ENCODE measurements around the gene CMC2. TPM values are rescaled to one million over a fixed set of nuclear protein-coding genes. Genes with fewer than 3 reads are reported as not detected.

Gene CMC2
- total RNA-seq, 1 experiment from 2014 or later = 38.9 TPM

DNA sequence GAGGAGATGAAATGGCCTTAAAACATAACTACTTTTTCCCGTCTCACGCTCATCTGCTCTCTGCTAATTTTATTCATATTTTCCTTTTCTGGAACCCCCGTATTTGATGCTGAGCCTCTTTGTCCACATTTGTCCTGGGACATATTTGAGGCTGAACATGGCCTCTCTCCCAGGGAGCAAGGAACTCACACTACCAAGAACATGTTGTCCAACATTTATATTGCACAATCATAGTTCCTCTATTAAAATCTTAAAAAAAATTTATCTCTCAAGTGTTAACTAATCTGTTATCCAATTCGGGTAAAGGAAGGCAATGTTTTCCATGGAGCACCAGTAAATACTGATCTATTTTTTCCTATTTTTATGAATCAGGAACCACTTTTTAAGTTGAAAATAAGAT is 60.2 kb downstream of the CMC2 start:
- H3K9me2 ChIP-seq (replicated peaks; ENCODE audit: insufficient read depth, low read length) = no peaks in the 10 kb centered on the region
- no peak overlapping the region for H3K4me2 ChIP-seq (ENCODE audit: low read depth, low read length, poor library complexity, severe bottlenecking)
- no peaks in the 10 kb centered on the region for H4K20me1 ChIP-seq (ENCODE audit: insufficient read depth, low read depth, low read length)
- H3K4me1 ChIP-seq (ENCODE audit: low read length) = no peaks in the 10 kb centered on the region
- no peaks in the 10 kb centered on the region for H3K9me3 ChIP-seq (ENCODE audit: low read length)
- no peak overlapping the region for H3K4me3 ChIP-seq (ENCODE audit: low read length)
- no peaks in the 10 kb centered on the region for H3K79me2 ChIP-seq (ENCODE audit: low read length)
- H3K27ac ChIP-seq (ENCODE audit: low read length) = no peak overlapping the region
- no peaks in the 10 kb centered on the region for H3K36me3 ChIP-seq (ENCODE audit: insufficient read depth, low read length)
- DNase-seq = no peak
- H3K9ac ChIP-seq (ENCODE audit: low read length) = no peak overlapping the region
- no peaks in the 10 kb centered on the region for H3K27me3 ChIP-seq (ENCODE audit: low read length)
- no peak overlapping the region for H2AFZ ChIP-seq (ENCODE audit: low read length)

DNA sequence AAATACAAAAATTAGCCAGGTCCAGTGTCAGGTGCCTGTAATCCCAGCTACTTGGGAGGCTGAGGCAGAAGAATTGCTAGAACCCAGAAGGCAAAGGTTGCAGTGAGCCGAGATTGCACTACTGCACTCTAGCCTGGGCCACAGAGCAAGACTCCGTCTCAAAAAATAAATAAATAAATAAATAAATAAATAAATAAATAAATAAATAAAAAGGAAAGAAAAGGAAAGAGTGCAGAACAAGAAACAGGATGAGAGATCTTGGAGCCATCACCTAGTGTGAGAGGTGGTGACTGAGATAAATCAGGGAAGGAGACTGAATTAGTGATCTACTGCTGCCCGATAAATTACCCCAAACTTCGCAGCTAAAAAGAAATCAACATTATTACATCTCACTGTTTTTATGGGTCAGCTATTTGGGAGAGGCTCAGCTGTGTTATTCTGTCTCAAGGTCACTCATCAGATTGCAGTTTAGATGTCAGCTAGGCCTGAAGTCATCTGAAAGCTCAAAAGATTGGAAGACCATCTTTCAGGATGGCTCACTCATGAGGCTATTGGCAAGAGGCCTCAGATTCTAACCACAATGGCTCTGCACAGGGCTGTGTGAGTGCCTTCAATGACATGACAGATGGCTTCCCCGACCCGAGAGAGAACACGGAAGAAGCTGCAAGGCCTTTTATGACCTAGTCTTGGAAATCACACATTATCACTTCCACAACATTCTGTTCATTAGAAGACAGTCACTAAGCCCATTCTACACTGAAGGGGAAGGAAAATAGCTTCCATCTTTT is 66.4 kb downstream of the CMC2 start:
- no peaks in the 10 kb centered on the region for H3K27me3 ChIP-seq (ENCODE audit: low read length)
- no peaks in the 10 kb centered on the region for H3K79me2 ChIP-seq (ENCODE audit: low read length)
- no peaks in the 10 kb centered on the region for H3K36me3 ChIP-seq (ENCODE audit: insufficient read depth, low read length)
- no peak overlapping the region for H2AFZ ChIP-seq (ENCODE audit: low read length)
- H3K27ac ChIP-seq (ENCODE audit: low read length) = no peak overlapping the region
- no peaks in the 10 kb centered on the region for H3K9me3 ChIP-seq (ENCODE audit: low read length)
- no peak overlapping the region for H3K4me3 ChIP-seq (ENCODE audit: low read length)
- H3K9ac ChIP-seq (ENCODE audit: low read length) = no peak overlapping the region
- DNase-seq = no peak
- H3K4me1 ChIP-seq (ENCODE audit: low read length) = peaks cover 9% of the 10 kb centered on the region
- H4K20me1 ChIP-seq (ENCODE audit: insufficient read depth, low read depth, low read length) = no peaks in the 10 kb centered on the region
- no peak overlapping the region for H3K4me2 ChIP-seq (ENCODE audit: low read depth, low read length, poor library complexity, severe bottlenecking)
- no peaks in the 10 kb centered on the region for H3K9me2 ChIP-seq (replicated peaks; ENCODE audit: insufficient read depth, low read length)

DNA sequence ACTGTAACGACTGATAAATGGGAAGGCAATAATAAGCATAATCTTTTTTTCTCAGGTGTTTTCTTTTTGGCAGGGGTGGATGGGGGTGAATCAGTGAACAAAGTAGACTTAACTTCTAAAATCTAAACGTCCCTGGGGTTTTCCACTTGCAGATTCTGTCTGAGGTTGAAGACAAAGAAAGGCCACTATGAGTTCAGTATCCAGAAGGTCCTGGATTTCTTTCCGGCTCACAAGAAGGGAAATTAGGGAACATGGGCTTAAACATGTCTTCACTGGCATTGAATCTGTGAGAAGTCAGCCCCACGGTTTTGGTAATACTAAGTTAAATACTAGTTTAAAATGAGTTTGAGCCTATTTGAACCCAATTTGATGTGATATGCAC is 67.8 kb downstream of the CMC2 start:
- Histone ChIP-seq H3K9me3 (ENCODE audit: low read length) (no peaks in the 10 kb centered on the region), H3K9ac (ENCODE audit: low read length) (no peak overlapping the region), H3K4me2 (ENCODE audit: low read depth, low read length, poor library complexity, severe bottlenecking) (no peak overlapping the region), H3K79me2 (ENCODE audit: low read length) (no peaks in the 10 kb centered on the region), H3K27ac (ENCODE audit: low read length) (no peak overlapping the region), H3K36me3 (ENCODE audit: insufficient read depth, low read length) (no peaks in the 10 kb centered on the region), H3K4me3 (ENCODE audit: low read length) (no peak overlapping the region), H4K20me1 (ENCODE audit: insufficient read depth, low read depth, low read length) (no peaks in the 10 kb centered on the region), H3K4me1 (ENCODE audit: low read length) (peaks cover 9% of the 10 kb centered on the region), H3K27me3 (ENCODE audit: low read length) (no peaks in the 10 kb centered on the region), H2AFZ (ENCODE audit: low read length) (no peak overlapping the region), H3K9me2 (replicated peaks; ENCODE audit: insufficient read depth, low read length) (no peaks in the 10 kb centered on the region)
- no peak for DNase-seq

DNA sequence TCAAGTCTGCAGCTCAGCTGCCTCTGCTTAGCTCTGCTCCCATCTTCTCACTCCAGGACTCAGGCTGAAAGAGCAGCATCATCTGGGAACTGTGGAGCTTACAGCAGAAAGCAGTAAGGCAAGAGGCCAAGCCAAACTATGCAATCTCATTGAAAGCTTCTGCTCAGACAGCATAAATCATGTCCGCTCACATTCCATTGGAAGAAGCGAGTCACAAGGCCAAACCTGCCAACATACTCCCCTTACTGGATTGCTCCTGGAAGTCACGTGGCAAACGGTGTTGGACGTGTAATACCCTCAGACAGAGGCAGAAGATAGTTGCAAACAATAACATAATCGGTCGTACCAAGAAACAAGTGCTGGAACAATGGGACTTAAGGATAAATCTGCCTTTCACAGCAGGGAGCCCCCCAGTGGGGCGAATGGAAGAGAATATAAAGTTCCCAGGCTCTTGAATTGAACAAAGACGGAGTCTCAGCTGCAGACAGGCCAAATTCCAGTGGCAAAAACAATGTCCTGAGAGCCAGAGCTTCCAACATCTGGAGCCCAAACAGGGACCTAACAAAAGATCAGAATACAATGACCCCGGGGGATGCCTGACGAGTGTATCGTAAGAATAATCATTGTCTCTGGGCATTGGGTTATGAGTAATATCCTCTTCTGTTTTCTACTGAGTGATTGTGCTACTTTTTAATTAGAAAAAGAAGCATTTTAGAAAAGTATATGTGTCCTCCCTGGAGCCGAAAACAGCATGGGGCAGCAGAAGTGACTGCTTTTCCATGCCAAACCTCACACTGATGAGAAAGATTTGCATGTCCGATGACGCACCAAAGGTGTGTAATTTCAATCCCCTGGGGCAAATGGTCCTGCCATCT is 68.4 kb downstream of the CMC2 start:
- DNase-seq = peak; percentile 50
- Histone ChIP-seq H3K4me3 (ENCODE audit: low read length) (no peak overlapping the region), H3K4me1 (ENCODE audit: low read length) (peaks cover 9% of the 10 kb centered on the region), H3K9me3 (ENCODE audit: low read length) (no peaks in the 10 kb centered on the region), H3K79me2 (ENCODE audit: low read length) (no peaks in the 10 kb centered on the region), H3K4me2 (ENCODE audit: low read depth, low read length, poor library complexity, severe bottlenecking) (no peak overlapping the region), H3K9me2 (replicated peaks; ENCODE audit: insufficient read depth, low read length) (no peaks in the 10 kb centered on the region), H3K27ac (ENCODE audit: low read length) (no peak overlapping the region), H3K36me3 (ENCODE audit: insufficient read depth, low read length) (no peaks in the 10 kb centered on the region), H2AFZ (ENCODE audit: low read length) (no peak overlapping the region), H3K9ac (ENCODE audit: low read length) (no peak overlapping the region), H3K27me3 (ENCODE audit: low read length) (no peaks in the 10 kb centered on the region), H4K20me1 (ENCODE audit: insufficient read depth, low read depth, low read length) (no peaks in the 10 kb centered on the region)

DNA sequence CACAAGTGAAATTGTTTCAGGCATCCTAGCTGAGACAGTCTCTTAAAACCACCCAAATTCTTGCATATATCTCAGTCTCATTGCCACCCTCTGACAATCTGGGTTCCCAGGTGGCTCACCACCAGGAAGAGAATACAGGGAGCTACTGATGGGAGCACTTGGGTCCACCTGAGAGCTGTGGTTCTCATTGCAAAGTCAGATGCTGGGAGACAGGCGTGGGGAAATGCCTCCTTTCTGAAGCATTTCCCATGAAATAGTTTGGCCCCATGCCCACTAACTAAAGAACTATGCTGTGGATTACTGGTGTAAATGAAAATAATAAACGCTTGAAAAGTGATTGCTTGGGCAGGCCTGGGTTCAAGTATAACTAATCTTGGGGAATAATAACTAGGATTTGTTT is 70.3 kb downstream of the CMC2 start:
- no peak overlapping the region for H2AFZ ChIP-seq (ENCODE audit: low read length)
- no peaks in the 10 kb centered on the region for H3K9me2 ChIP-seq (replicated peaks; ENCODE audit: insufficient read depth, low read length)
- no peak overlapping the region for H3K4me3 ChIP-seq (ENCODE audit: low read length)
- H3K79me2 ChIP-seq (ENCODE audit: low read length) = no peaks in the 10 kb centered on the region
- no peak overlapping the region for H3K4me2 ChIP-seq (ENCODE audit: low read depth, low read length, poor library complexity, severe bottlenecking)
- no peaks in the 10 kb centered on the region for H3K36me3 ChIP-seq (ENCODE audit: insufficient read depth, low read length)
- no peaks in the 10 kb centered on the region for H3K9me3 ChIP-seq (ENCODE audit: low read length)
- no peak for DNase-seq
- H3K4me1 ChIP-seq (ENCODE audit: low read length) = peaks cover 9% of the 10 kb centered on the region
- H3K27me3 ChIP-seq (ENCODE audit: low read length) = no peaks in the 10 kb centered on the region
- H3K27ac ChIP-seq (ENCODE audit: low read length) = no peak overlapping the region
- no peaks in the 10 kb centered on the region for H4K20me1 ChIP-seq (ENCODE audit: insufficient read depth, low read depth, low read length)
- no peak overlapping the region for H3K9ac ChIP-seq (ENCODE audit: low read length)

DNA sequence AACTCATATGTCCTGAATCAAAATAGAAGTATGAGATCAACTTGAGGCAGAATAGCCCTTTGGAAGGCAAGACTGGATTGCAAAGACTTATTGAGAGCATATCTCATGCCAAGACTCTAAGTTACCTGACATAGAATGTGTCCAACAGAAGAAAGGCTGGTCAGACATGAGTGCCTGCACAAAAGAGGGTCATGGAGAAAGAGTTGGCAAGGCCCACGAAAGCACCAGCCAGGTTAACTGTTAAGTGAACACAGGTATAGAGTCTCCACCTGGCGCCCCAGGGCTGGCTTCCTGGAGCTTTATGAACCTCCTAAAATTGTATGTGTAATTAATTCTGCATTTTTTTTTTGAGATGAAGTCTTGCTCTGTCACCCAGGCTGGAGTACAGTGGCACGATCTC is 71.0 kb downstream of the CMC2 start:
- Histone ChIP-seq H3K9me3 (ENCODE audit: low read length) (no peaks in the 10 kb centered on the region), H3K27me3 (ENCODE audit: low read length) (no peaks in the 10 kb centered on the region), H3K9ac (ENCODE audit: low read length) (no peak overlapping the region), H3K9me2 (replicated peaks; ENCODE audit: insufficient read depth, low read length) (no peaks in the 10 kb centered on the region), H3K4me1 (ENCODE audit: low read length) (peaks cover 9% of the 10 kb centered on the region), H2AFZ (ENCODE audit: low read length) (no peak overlapping the region), H3K79me2 (ENCODE audit: low read length) (no peaks in the 10 kb centered on the region), H3K27ac (ENCODE audit: low read length) (no peak overlapping the region), H4K20me1 (ENCODE audit: insufficient read depth, low read depth, low read length) (no peaks in the 10 kb centered on the region), H3K4me2 (ENCODE audit: low read depth, low read length, poor library complexity, severe bottlenecking) (no peak overlapping the region), H3K36me3 (ENCODE audit: insufficient read depth, low read length) (no peaks in the 10 kb centered on the region), H3K4me3 (ENCODE audit: low read length) (no peak overlapping the region)
- DNase-seq = no peak

DNA sequence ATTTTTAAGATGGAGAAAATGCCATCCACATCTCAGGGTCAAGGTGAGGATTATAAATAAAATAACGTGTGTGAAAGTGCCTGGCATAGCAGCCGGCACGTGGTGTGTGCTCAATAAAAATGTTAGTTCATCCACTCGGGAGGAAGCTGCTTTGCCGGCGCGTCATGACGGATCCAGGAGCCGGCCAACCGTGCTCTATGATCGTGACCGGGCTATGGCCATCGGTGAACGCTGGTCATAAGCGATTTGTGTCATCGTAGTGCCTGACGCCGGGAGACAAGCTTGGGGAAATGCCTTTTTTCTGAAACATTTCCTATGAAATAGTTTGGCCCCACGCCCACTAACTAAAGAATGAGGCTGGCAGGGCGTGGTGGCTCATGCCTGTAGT is 74.0 kb downstream of the CMC2 start:
- Histone ChIP-seq H4K20me1 (ENCODE audit: insufficient read depth, low read depth, low read length) (no peaks in the 10 kb centered on the region), H3K4me1 (ENCODE audit: low read length) (no peaks in the 10 kb centered on the region), H3K4me3 (ENCODE audit: low read length) (no peak overlapping the region), H3K36me3 (ENCODE audit: insufficient read depth, low read length) (no peaks in the 10 kb centered on the region), H2AFZ (ENCODE audit: low read length) (no peak overlapping the region), H3K27ac (ENCODE audit: low read length) (no peak overlapping the region), H3K9ac (ENCODE audit: low read length) (no peak overlapping the region), H3K27me3 (ENCODE audit: low read length) (no peaks in the 10 kb centered on the region), H3K9me2 (replicated peaks; ENCODE audit: insufficient read depth, low read length) (no peaks in the 10 kb centered on the region), H3K79me2 (ENCODE audit: low read length) (no peaks in the 10 kb centered on the region), H3K9me3 (ENCODE audit: low read length) (no peaks in the 10 kb centered on the region), H3K4me2 (ENCODE audit: low read depth, low read length, poor library complexity, severe bottlenecking) (no peak overlapping the region)
- DNase-seq = no peak

DNA sequence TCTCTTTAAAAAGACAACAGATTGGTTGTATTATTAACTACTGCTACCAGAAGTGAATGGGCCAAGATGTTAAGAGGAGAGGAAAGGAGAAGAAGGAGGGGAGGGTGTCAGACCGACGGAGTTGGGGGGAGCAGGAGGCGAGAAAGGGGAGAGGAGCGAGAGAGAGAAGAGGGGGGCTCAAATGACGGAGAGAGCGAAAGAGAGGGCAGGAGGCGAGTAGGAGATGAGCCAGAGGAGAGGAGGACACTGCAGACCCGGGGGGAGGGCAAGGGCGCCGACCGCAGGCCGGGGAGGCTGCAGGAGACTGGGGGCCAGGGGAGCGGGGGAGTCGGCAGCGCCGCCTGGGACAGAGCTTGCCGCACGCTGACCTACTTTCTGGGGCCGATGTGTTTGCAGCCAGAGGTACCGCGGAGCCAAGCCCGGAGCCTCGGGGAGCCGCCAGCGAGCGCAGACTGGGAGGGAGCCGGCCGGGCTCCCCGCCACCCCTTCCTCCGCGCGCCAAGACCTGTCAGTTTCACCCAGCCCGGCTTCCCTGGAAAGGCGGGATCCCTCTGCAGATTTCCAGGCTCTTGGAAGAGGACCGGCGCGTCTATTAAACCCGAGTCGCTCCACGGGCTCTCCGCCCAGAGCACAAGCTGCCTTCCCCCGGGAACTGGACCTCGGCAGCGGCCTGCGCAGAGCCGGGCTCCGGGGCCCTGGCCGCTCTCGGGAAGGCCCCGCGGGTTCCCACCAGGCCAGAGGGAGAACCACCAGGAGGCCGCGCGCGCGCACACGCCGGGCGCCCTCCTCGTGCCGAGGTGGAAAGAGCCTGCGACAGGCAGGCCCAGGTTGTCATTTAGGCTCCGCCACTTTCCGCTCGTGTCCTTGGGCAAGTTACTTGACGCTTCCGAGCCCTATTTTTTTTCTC is 74.6 kb downstream of the CMC2 start:
- H3K27me3 ChIP-seq (ENCODE audit: low read length) = no peaks in the 10 kb centered on the region
- H3K27ac ChIP-seq (ENCODE audit: low read length) = no peak overlapping the region
- no peak overlapping the region for H3K4me2 ChIP-seq (ENCODE audit: low read depth, low read length, poor library complexity, severe bottlenecking)
- H2AFZ ChIP-seq (ENCODE audit: low read length) = no peak overlapping the region
- H3K9me3 ChIP-seq (ENCODE audit: low read length) = no peaks in the 10 kb centered on the region
- H3K9ac ChIP-seq (ENCODE audit: low read length) = no peak overlapping the region
- H3K79me2 ChIP-seq (ENCODE audit: low read length) = no peaks in the 10 kb centered on the region
- H3K36me3 ChIP-seq (ENCODE audit: insufficient read depth, low read length) = no peaks in the 10 kb centered on the region
- H3K9me2 ChIP-seq (replicated peaks; ENCODE audit: insufficient read depth, low read length) = no peaks in the 10 kb centered on the region
- no peak overlapping the region for H3K4me3 ChIP-seq (ENCODE audit: low read length)
- no peaks in the 10 kb centered on the region for H3K4me1 ChIP-seq (ENCODE audit: low read length)
- no peak for DNase-seq
- no peaks in the 10 kb centered on the region for H4K20me1 ChIP-seq (ENCODE audit: insufficient read depth, low read depth, low read length)
